HepG2 (cell line): ENCODE results near the gene HSD17B8. TPM values are rescaled to one million over a fixed set of nuclear protein-coding genes. Genes with fewer than 3 reads are reported as not detected.

Experiments
- BHLHE40 ChIP-seq: IDR thresholded peaks from 2 replicates; pipeline ENCODE4 v1.6.1; 2011; ENCODE audit warnings: low read length, improper control_type of control experiment
- CENPT ChIP-seq: sonication (generic); formaldehyde crosslinking; IDR thresholded peaks from 2 replicates; pipeline ENCODE4 v1.8.0; 2022; ENCODE audit warnings: low read depth, mild to moderate bottlenecking, moderate library complexity, missing genetic modification reagents
- ETV5 ChIP-seq: IDR thresholded peaks from 2 replicates; pipeline ENCODE4 v1.6.1; 2018; ENCODE audit warnings: missing biosample characterization, missing genetic modification reagents, inconsistent platforms, borderline replicate concordance
- NR2C2 ChIP-seq: sonication (generic); formaldehyde crosslinking; IDR thresholded peaks from 2 replicates; pipeline ENCODE4 v1.4.0; 2020; ENCODE audit warnings: missing genetic modification reagents, mild to moderate bottlenecking, moderate library complexity, borderline replicate concordance
- SMARCE1 ChIP-seq: fragments of 450-650 bp; IDR thresholded peaks from 2 replicates; pipeline ENCODE4 v1.6.1; 2017; ENCODE audit warnings: borderline replicate concordance
- ZBTB42 ChIP-seq: sonication (generic); formaldehyde crosslinking; IDR thresholded peaks from 2 replicates; pipeline ENCODE4 v1.5.0; 2020; ENCODE audit warnings: mild to moderate bottlenecking, missing genetic modification reagents
- ZKSCAN8 ChIP-seq: IDR thresholded peaks from 2 replicates; pipeline ENCODE4 v1.6.1; 2016; ENCODE audit warnings: borderline replicate concordance, missing genetic modification reagents, missing compliant biosample characterization
- ZNF274 ChIP-seq: sonication (generic); formaldehyde crosslinking; IDR thresholded peaks from 2 replicates; pipeline ENCODE4 v1.5.1; 2020; ENCODE audit warnings: mild to moderate bottlenecking, missing genetic modification reagents
- ZNF432 ChIP-seq: sonication (generic); formaldehyde crosslinking; IDR thresholded peaks from 2 replicates; pipeline ENCODE4 v1.5.0; 2020; ENCODE audit warnings: missing genetic modification reagents, mild to moderate bottlenecking, borderline replicate concordance
- polyA plus RNA-seq, 8 experiments: library from polyadenylated mRNA; depleted of rRNA in 3 of 8; stranded (reverse) in 7 of 8; unstranded in 1 of 8; fragments of >200 nt; fragmentation: Illumina TruSeq in 4 of 8; extraction: Trizol in 4 of 8; gene quantifications; 2 replicates each; pipeline versions ENCODE4 v1.2.1 to v1.2.3, GENCODE V29; 2011 to 2016; ENCODE audit warnings: low read depth in 4 of 8, missing spikeins in 1 of 8, mixed read lengths in 1 of 8; ENCODE audit not compliant: insufficient read depth in 1 of 8
- total RNA-seq, 5 experiments: library from RNA; depleted of rRNA; stranded (reverse); fragments of >200 nt; fragmentation: Illumina TruSeq; extraction: Trizol; gene quantifications; 2 replicates each; pipeline ENCODE4 v1.2.3, GENCODE V29; 2016; ENCODE audit warnings: low read depth in 1 of 5
- TF ChIP-seq, protein P1 (sequence below): sonication (generic); formaldehyde crosslinking; IDR thresholded peaks from 2 replicates; pipeline ENCODE4 v1.5.1; 2020; ENCODE audit warnings: mild to moderate bottlenecking, moderate library complexity, missing genetic modification reagents
- TF ChIP-seq, protein P2 (sequence below): IDR thresholded peaks from 2 replicates; pipeline ENCODE4 v1.6.1; 2018; ENCODE audit warnings: missing genetic modification reagents, mild to moderate bottlenecking, missing compliant biosample characterization
- TF ChIP-seq, protein P3 (sequence below): sonication (generic); formaldehyde crosslinking; IDR thresholded peaks from 2 replicates; pipeline ENCODE4 v1.4.0; 2020; ENCODE audit warnings: mild to moderate bottlenecking, missing genetic modification reagents, borderline replicate concordance
- TF ChIP-seq, protein P4 (sequence below): sonication (generic); formaldehyde crosslinking; IDR thresholded peaks from 2 replicates; pipeline ENCODE4 v1.4.0; 2020; ENCODE audit warnings: missing genetic modification reagents
- TF ChIP-seq, protein P5 (sequence below): sonication (generic); formaldehyde crosslinking; IDR thresholded peaks from 2 replicates; pipeline ENCODE4 v1.4.0; 2020; ENCODE audit warnings: missing genetic modification reagents, borderline replicate concordance

Gene HSD17B8
- total and polyA plus RNA-seq, 2 of the 13 experiments (the other 11 are each of a cell fraction or from before 2014, with no cell fraction given), result 12.6 to 20.1 TPM

DNA sequence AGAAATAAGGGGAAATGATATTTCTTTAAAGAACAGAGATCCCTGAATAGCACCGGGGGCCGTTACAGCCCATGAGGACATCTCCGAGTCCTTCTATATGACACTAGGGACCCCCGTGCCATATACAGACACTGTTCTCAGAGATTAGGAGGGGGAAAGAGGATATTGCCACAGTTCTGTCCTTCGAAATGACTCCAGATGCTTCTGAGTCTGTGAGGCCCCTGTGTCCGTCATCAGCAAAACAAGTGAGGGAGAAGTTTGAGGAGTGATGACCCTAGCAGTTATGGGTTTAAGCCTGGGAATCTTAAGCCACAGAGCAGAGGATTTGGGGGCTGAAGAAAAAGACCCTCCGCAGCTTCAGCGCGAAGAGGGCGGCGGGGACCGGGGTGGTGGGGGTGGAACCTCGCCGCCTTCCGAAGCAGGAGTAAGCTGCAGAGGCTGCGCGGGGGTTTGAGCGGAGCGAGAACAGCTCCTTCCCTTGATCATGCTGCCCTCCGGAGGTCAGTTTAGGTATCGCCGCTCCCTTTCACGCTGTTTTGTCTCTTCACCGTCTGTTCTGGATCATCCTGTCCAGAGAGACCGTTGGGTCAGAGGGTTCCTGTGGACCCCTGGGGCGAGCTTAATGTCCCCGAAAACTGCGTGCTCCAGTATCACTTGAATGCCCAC is 43.7 kb downstream of the HSD17B8 start (continued):
- no peak for TF ChIP-seq ZNF432 (CRISPR knock-in tag)
- peak; percentile 42; the same call in 1 of the 2 replicates for TF ChIP-seq BHLHE40
- TF ChIP-seq, protein P1, sequence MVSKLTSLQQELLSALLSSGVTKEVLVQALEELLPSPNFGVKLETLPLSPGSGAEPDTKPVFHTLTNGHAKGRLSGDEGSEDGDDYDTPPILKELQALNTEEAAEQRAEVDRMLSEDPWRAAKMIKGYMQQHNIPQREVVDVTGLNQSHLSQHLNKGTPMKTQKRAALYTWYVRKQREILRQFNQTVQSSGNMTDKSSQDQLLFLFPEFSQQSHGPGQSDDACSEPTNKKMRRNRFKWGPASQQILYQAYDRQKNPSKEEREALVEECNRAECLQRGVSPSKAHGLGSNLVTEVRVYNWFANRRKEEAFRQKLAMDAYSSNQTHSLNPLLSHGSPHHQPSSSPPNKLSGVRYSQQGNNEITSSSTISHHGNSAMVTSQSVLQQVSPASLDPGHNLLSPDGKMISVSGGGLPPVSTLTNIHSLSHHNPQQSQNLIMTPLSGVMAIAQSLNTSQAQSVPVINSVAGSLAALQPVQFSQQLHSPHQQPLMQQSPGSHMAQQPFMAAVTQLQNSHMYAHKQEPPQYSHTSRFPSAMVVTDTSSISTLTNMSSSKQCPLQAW (CRISPR knock-in tag), result no peak
- TF ChIP-seq ZNF274 (CRISPR knock-in tag), result no peak
- no peak for TF ChIP-seq CENPT (CRISPR knock-in tag)
- TF ChIP-seq, protein P2, sequence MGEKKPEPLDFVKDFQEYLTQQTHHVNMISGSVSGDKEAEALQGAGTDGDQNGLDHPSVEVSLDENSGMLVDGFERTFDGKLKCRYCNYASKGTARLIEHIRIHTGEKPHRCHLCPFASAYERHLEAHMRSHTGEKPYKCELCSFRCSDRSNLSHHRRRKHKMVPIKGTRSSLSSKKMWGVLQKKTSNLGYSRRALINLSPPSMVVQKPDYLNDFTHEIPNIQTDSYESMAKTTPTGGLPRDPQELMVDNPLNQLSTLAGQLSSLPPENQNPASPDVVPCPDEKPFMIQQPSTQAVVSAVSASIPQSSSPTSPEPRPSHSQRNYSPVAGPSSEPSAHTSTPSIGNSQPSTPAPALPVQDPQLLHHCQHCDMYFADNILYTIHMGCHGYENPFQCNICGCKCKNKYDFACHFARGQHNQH (CRISPR knock-in tag), result peak; percentile 43; the same call in 1 of the 2 replicates
- peak; percentile 65; the same call in 1 of the 2 replicates for TF ChIP-seq ZKSCAN8 (CRISPR knock-in tag)
- TF ChIP-seq NR2C2, result no peak
- TF ChIP-seq, protein P3, sequence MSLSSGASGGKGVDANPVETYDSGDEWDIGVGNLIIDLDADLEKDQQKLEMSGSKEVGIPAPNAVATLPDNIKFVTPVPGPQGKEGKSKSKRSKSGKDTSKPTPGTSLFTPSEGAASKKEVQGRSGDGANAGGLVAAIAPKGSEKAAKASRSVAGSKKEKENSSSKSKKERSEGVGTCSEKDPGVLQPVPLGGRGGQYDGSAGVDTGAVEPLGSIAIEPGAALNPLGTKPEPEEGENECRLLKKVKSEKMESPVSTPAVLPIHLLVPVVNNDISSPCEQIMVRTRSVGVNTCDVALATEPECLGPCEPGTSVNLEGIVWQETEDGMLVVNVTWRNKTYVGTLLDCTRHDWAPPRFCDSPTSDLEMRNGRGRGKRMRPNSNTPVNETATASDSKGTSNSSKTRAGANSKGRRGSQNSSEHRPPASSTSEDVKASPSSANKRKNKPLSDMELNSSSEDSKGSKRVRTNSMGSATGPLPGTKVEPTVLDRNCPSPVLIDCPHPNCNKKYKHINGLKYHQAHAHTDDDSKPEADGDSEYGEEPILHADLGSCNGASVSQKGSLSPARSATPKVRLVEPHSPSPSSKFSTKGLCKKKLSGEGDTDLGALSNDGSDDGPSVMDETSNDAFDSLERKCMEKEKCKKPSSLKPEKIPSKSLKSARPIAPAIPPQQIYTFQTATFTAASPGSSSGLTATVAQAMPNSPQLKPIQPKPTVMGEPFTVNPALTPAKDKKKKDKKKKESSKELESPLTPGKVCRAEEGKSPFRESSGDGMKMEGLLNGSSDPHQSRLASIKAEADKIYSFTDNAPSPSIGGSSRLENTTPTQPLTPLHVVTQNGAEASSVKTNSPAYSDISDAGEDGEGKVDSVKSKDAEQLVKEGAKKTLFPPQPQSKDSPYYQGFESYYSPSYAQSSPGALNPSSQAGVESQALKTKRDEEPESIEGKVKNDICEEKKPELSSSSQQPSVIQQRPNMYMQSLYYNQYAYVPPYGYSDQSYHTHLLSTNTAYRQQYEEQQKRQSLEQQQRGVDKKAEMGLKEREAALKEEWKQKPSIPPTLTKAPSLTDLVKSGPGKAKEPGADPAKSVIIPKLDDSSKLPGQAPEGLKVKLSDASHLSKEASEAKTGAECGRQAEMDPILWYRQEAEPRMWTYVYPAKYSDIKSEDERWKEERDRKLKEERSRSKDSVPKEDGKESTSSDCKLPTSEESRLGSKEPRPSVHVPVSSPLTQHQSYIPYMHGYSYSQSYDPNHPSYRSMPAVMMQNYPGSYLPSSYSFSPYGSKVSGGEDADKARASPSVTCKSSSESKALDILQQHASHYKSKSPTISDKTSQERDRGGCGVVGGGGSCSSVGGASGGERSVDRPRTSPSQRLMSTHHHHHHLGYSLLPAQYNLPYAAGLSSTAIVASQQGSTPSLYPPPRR, result no peak
- TF ChIP-seq SMARCE1, result no peak
- TF ChIP-seq ETV5 (CRISPR knock-in tag), result 0 out of 2 replicates have a peak, but pooled peaks have one; percentile 17
- TF ChIP-seq, protein P4, sequence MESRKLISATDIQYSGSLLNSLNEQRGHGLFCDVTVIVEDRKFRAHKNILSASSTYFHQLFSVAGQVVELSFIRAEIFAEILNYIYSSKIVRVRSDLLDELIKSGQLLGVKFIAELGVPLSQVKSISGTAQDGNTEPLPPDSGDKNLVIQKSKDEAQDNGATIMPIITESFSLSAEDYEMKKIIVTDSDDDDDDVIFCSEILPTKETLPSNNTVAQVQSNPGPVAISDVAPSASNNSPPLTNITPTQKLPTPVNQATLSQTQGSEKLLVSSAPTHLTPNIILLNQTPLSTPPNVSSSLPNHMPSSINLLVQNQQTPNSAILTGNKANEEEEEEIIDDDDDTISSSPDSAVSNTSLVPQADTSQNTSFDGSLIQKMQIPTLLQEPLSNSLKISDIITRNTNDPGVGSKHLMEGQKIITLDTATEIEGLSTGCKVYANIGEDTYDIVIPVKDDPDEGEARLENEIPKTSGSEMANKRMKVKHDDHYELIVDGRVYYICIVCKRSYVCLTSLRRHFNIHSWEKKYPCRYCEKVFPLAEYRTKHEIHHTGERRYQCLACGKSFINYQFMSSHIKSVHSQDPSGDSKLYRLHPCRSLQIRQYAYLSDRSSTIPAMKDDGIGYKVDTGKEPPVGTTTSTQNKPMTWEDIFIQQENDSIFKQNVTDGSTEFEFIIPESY (CRISPR knock-in tag), result peak; percentile 47; the same call in 1 of the 2 replicates
- TF ChIP-seq, protein P5, sequence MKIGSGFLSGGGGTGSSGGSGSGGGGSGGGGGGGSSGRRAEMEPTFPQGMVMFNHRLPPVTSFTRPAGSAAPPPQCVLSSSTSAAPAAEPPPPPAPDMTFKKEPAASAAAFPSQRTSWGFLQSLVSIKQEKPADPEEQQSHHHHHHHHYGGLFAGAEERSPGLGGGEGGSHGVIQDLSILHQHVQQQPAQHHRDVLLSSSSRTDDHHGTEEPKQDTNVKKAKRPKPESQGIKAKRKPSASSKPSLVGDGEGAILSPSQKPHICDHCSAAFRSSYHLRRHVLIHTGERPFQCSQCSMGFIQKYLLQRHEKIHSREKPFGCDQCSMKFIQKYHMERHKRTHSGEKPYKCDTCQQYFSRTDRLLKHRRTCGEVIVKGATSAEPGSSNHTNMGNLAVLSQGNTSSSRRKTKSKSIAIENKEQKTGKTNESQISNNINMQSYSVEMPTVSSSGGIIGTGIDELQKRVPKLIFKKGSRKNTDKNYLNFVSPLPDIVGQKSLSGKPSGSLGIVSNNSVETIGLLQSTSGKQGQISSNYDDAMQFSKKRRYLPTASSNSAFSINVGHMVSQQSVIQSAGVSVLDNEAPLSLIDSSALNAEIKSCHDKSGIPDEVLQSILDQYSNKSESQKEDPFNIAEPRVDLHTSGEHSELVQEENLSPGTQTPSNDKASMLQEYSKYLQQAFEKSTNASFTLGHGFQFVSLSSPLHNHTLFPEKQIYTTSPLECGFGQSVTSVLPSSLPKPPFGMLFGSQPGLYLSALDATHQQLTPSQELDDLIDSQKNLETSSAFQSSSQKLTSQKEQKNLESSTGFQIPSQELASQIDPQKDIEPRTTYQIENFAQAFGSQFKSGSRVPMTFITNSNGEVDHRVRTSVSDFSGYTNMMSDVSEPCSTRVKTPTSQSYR (CRISPR knock-in tag), result peak; percentile 53; the same call in 1 of the 2 replicates
- no peak for TF ChIP-seq ZBTB42 (CRISPR knock-in tag)
